GM12878 (cell line): ENCODE data around the gene FAM163A. TPM values are rescaled to one million over a fixed set of nuclear protein-coding genes. Genes with fewer than 3 reads are reported as not detected.

Experiments
- DPF2 ChIP-seq: fragments of 450-650 bp; IDR thresholded peaks from 2 replicates; pipeline ENCODE4 v1.6.1; 2017; ENCODE audit warnings: mild to moderate bottlenecking
- PAX8 ChIP-seq: fragments of 450-650 bp; IDR thresholded peaks from 2 replicates; pipeline ENCODE4 v1.6.1; 2017; ENCODE audit warnings: mild to moderate bottlenecking, moderate library complexity
- PKNOX1 ChIP-seq: fragments of 450-650 bp; IDR thresholded peaks from 2 replicates; pipeline ENCODE4 v1.6.1; 2016; ENCODE audit warnings: mild to moderate bottlenecking
- POLR2AphosphoS2 ChIP-seq: IDR thresholded peaks from 2 replicates; pipeline ENCODE4 v1.6.1; 2011; ENCODE audit warnings: low read depth, mild to moderate bottlenecking, low read length, improper control_type of control experiment, moderate library complexity
- SKIL ChIP-seq: fragments of 450-650 bp; IDR thresholded peaks from 2 replicates; pipeline ENCODE4 v1.6.1; 2017; ENCODE audit warnings: mild to moderate bottlenecking, low read depth, inconsistent platforms; ENCODE audit not compliant: poor library complexity, severe bottlenecking
- ZSCAN29 ChIP-seq: fragments of 450-650 bp; IDR thresholded peaks from 2 replicates; pipeline ENCODE4 v1.6.1; 2017; ENCODE audit warnings: mild to moderate bottlenecking, moderate library complexity
- polyA plus RNA-seq, 11 experiments: library from polyadenylated mRNA; depleted of rRNA in 4 of 11; unstranded in 6 of 11; stranded (reverse) in 5 of 11; fragments of >200 nt; fragmentation: Nextera tagmentation in 4 of 11; fragmentation: Illumina TruSeq in 1 of 11; extraction: Ambion mirVana in 4 of 11; extraction: Trizol in 1 of 11; gene quantifications; 1 replicate in 1 of 11; 2 replicates in 10 of 11; pipeline versions ENCODE4 v1.2.1 to v1.2.3, GENCODE V29; 2011 to 2016; ENCODE audit warnings: inconsistent platforms in 2 of 11, missing spikeins in 2 of 11, low read depth in 1 of 11
- total RNA-seq, 4 experiments: library from RNA; depleted of rRNA in 3 of 4; stranded (reverse); fragments of >200 nt in 3 of 4; fragmentation: Illumina TruSeq in 1 of 4; extraction: Trizol in 1 of 4; gene quantifications; 2 replicates each; pipeline versions ENCODE4 v1.2.1 to v1.2.3, GENCODE V29; 2013 to 2021

The FAM163A gene
- total and polyA plus RNA-seq, 10 of the 15 experiments (the other 5 are each of a cell fraction or from before 2014, with no cell fraction given) = not detected

GRCh38 chr1:179865377-179865776 is 122.3 kb downstream of the FAM163A start (continued):
- no peak for TF ChIP-seq SKIL
- TF ChIP-seq PAX8 = no peak
- TF ChIP-seq DPF2 = no peak
- TF ChIP-seq ZSCAN29 = no peak
- TF ChIP-seq PKNOX1 = no peak
- no peak for TF ChIP-seq POLR2AphosphoS2

Other genes with a start within 250 kb of the FAM163A start
- gene NPHS2, start 167.3 kb upstream of the FAM163A start, total RNA-seq (2014; rRNA removed) = not detected in 2 replicates
- gene NPHS2, start 167.3 kb upstream of the FAM163A start, total RNA-seq (2014; rRNA removed; fragmentation: Illumina TruSeq; extraction: Trizol) = not detected in 2 replicates
- not detected in 2 replicates for gene NPHS2, start 167.3 kb upstream of the FAM163A start, total RNA-seq (2021)
- not detected in 2 replicates for gene NPHS2, start 167.3 kb upstream of the FAM163A start, polyA plus RNA-seq (2011; rRNA removed)
- not detected in 2 replicates for gene NPHS2, start 167.3 kb upstream of the FAM163A start, polyA plus RNA-seq (2014; fragmentation: Illumina TruSeq; extraction: Trizol)
- not detected for gene NPHS2, start 167.3 kb upstream of the FAM163A start, polyA plus RNA-seq (2014; fragmentation: Nextera tagmentation; extraction: Ambion mirVana)
- not detected in 2 replicates for gene NPHS2, start 167.3 kb upstream of the FAM163A start, polyA plus RNA-seq (2014; rRNA removed)
- gene NPHS2, start 167.3 kb upstream of the FAM163A start, polyA plus RNA-seq (2016; fragmentation: Nextera tagmentation; extraction: Ambion mirVana) = not detected
- gene TDRD5, start 151.5 kb upstream of the FAM163A start, total RNA-seq (2014; rRNA removed) = not detected in 2 replicates
- not detected in 2 replicates for gene TDRD5, start 151.5 kb upstream of the FAM163A start, total RNA-seq (2014; rRNA removed; fragmentation: Illumina TruSeq; extraction: Trizol)
- not detected in 2 replicates for gene TDRD5, start 151.5 kb upstream of the FAM163A start, total RNA-seq (2021)
- gene TDRD5, start 151.5 kb upstream of the FAM163A start, polyA plus RNA-seq (2011; rRNA removed) = 0.01 TPM in 1 of 2 replicates, not detected in the other
- not detected in 2 replicates for gene TDRD5, start 151.5 kb upstream of the FAM163A start, polyA plus RNA-seq (2014; fragmentation: Illumina TruSeq; extraction: Trizol)
- not detected for gene TDRD5, start 151.5 kb upstream of the FAM163A start, polyA plus RNA-seq (2014; fragmentation: Nextera tagmentation; extraction: Ambion mirVana)
- not detected in 2 replicates for gene TDRD5, start 151.5 kb upstream of the FAM163A start, polyA plus RNA-seq (2014; rRNA removed)
- gene TDRD5, start 151.5 kb upstream of the FAM163A start, polyA plus RNA-seq (2016; fragmentation: Nextera tagmentation; extraction: Ambion mirVana) = not detected
- gene TOR1AIP2, start 134.5 kb downstream of the FAM163A start, total RNA-seq (2014; rRNA removed) = 26.4 and 30.3 TPM in 2 replicates
- gene TOR1AIP2, start 134.5 kb downstream of the FAM163A start, total RNA-seq (2014; rRNA removed; fragmentation: Illumina TruSeq; extraction: Trizol) = 35.9 and 38.9 TPM in 2 replicates
- 35.2 and 38.4 TPM in 2 replicates for gene TOR1AIP2, start 134.5 kb downstream of the FAM163A start, total RNA-seq (2021)
- 23.6 and 28.4 TPM in 2 replicates for gene TOR1AIP2, start 134.5 kb downstream of the FAM163A start, polyA plus RNA-seq (2011; rRNA removed)
- 14.6 and 18.8 TPM in 2 replicates for gene TOR1AIP2, start 134.5 kb downstream of the FAM163A start, polyA plus RNA-seq (2014; fragmentation: Illumina TruSeq; extraction: Trizol)
- 10 to 100 TPM in 1 of 2 experiments, 1 to 10 TPM in 1; 5.3 to 13.1 TPM for gene TOR1AIP2, start 134.5 kb downstream of the FAM163A start, polyA plus RNA-seq (2014; fragmentation: Nextera tagmentation; extraction: Ambion mirVana)
- gene TOR1AIP2, start 134.5 kb downstream of the FAM163A start, polyA plus RNA-seq (2014; rRNA removed) = 12.9 and 14.3 TPM in 2 replicates
- gene TOR1AIP2, start 134.5 kb downstream of the FAM163A start, polyA plus RNA-seq (2016; fragmentation: Nextera tagmentation; extraction: Ambion mirVana) = 10 to 100 TPM; 14.3 to 16.2 TPM
- 22.4 and 24.7 TPM in 2 replicates for gene TOR1AIP1, start 139.0 kb downstream of the FAM163A start, total RNA-seq (2014; rRNA removed)
- 27.3 and 30.8 TPM in 2 replicates for gene TOR1AIP1, start 139.0 kb downstream of the FAM163A start, total RNA-seq (2014; rRNA removed; fragmentation: Illumina TruSeq; extraction: Trizol)
- 17.3 and 19.5 TPM in 2 replicates for gene TOR1AIP1, start 139.0 kb downstream of the FAM163A start, total RNA-seq (2021)
- 29.3 and 40.3 TPM in 2 replicates for gene TOR1AIP1, start 139.0 kb downstream of the FAM163A start, polyA plus RNA-seq (2011; rRNA removed)
- gene TOR1AIP1, start 139.0 kb downstream of the FAM163A start, polyA plus RNA-seq (2014; fragmentation: Illumina TruSeq; extraction: Trizol) = 33.6 and 36.6 TPM in 2 replicates
- gene TOR1AIP1, start 139.0 kb downstream of the FAM163A start, polyA plus RNA-seq (2014; fragmentation: Nextera tagmentation; extraction: Ambion mirVana) = 10 to 100 TPM; 16.4 to 19.0 TPM
- gene TOR1AIP1, start 139.0 kb downstream of the FAM163A start, polyA plus RNA-seq (2014; rRNA removed) = 13.3 and 14.8 TPM in 2 replicates
- 10 to 100 TPM; 32.9 to 36.0 TPM for gene TOR1AIP1, start 139.0 kb downstream of the FAM163A start, polyA plus RNA-seq (2016; fragmentation: Nextera tagmentation; extraction: Ambion mirVana)
- gene CEP350, start 211.5 kb downstream of the FAM163A start, total RNA-seq (2014; rRNA removed) = 33.6 and 37.3 TPM in 2 replicates
- 46.0 and 47.9 TPM in 2 replicates for gene CEP350, start 211.5 kb downstream of the FAM163A start, total RNA-seq (2014; rRNA removed; fragmentation: Illumina TruSeq; extraction: Trizol)
- gene CEP350, start 211.5 kb downstream of the FAM163A start, total RNA-seq (2021) = 30.3 and 32.7 TPM in 2 replicates
- gene CEP350, start 211.5 kb downstream of the FAM163A start, polyA plus RNA-seq (2011; rRNA removed) = 21.0 and 34.6 TPM in 2 replicates
- gene CEP350, start 211.5 kb downstream of the FAM163A start, polyA plus RNA-seq (2014; fragmentation: Illumina TruSeq; extraction: Trizol) = 25.9 and 28.1 TPM in 2 replicates
- gene CEP350, start 211.5 kb downstream of the FAM163A start, polyA plus RNA-seq (2014; fragmentation: Nextera tagmentation; extraction: Ambion mirVana) = 1 to 10 TPM; 5.2 to 6.7 TPM
- 9.7 and 12.5 TPM in 2 replicates for gene CEP350, start 211.5 kb downstream of the FAM163A start, polyA plus RNA-seq (2014; rRNA removed)
- 10 to 100 TPM; 21.4 to 24.9 TPM for gene CEP350, start 211.5 kb downstream of the FAM163A start, polyA plus RNA-seq (2016; fragmentation: Nextera tagmentation; extraction: Ambion mirVana)